Forelimb muscle (tissue), 1 donor: ENCODE results near the gene SEC14L3. TPM values are rescaled to one million over a fixed set of nuclear protein-coding genes. Genes with fewer than 3 reads are reported as not detected.
"Not testable (repeated sequence)": the region's sequence is repeated elsewhere in the genome, so short reads cannot be mapped to it uniquely, and the experiment has no call there.

Source experiments
- DNase-seq: peaks from one replicate; pipeline ENCODE4 v3.0.0-alpha.2; 2013; ENCODE audit warnings: low read depth
- polyA plus RNA-seq: library from polyadenylated mRNA; unstranded; fragments of 120-200 nt; gene quantifications from one replicate; pipeline ENCODE4 v1.2.1, GENCODE V29; 2013; ENCODE audit not compliant: insufficient read length

SEC14L3 gene
- polyA plus RNA-seq, 1 donor: 0.09 TPM

- no peak for DNase-seq
These were observed 14.3 kb upstream of the SEC14L3 start for GRCh38 chr22:30486118-30486517.

- DNase-seq: no peak
These were observed 13.7 kb upstream of the SEC14L3 start for GRCh38 chr22:30485362-30485988.

- DNase-seq: no peak
These were observed 11.4 kb upstream of the SEC14L3 start for GRCh38 chr22:30483169-30483568.

- DNase-seq: no peak
These were observed 9.9 kb upstream of the SEC14L3 start for GRCh38 chr22:30481711-30482110.

- no peak for DNase-seq
These were observed 8.2 kb upstream of the SEC14L3 start for GRCh38 chr22:30479981-30480380.

- DNase-seq: no peak
These were observed 3.0 kb upstream of the SEC14L3 start for GRCh38 chr22:30474683-30475424.

- DNase-seq: no peak
These were observed 2.3 kb upstream of the SEC14L3 start for GRCh38 chr22:30474121-30474520.

- DNase-seq: no peak
These were observed 1.3 kb upstream of the SEC14L3 start for GRCh38 chr22:30472994-30473720.

- DNase-seq: no peak
These were observed 1.2 kb downstream of the SEC14L3 start for GRCh38 chr22:30470655-30471054.

GRCh38 chr22:30469165-30469564, 2.7 kb downstream of the SEC14L3 start:
- DNase-seq: no peak

- DNase-seq: not testable (repeated sequence)
These were observed 11.3 kb downstream of the SEC14L3 start for GRCh38 chr22:30460555-30460954.

- no peak for DNase-seq
These were observed 11.7 kb downstream of the SEC14L3 start for GRCh38 chr22:30460147-30460546.

- no peak for DNase-seq
These were observed 12.4 kb downstream of the SEC14L3 start for GRCh38 chr22:30459181-30460052.

- DNase-seq: no peak
These were observed 13.8 kb downstream of the SEC14L3 start for GRCh38 chr22:30457981-30458380.

GRCh38 chr22:30455075-30455840, 16.6 kb downstream of the SEC14L3 start:
- no peak for DNase-seq

- DNase-seq: no peak
These were observed 17.9 kb downstream of the SEC14L3 start for GRCh38 chr22:30453731-30454510.

GRCh38 chr22:30452861-30453260, 19.0 kb downstream of the SEC14L3 start:
- no peak for DNase-seq

GRCh38 chr22:30451488-30451887, 20.3 kb downstream of the SEC14L3 start:
- not testable (repeated sequence) for DNase-seq

GRCh38 chr22:30447656-30448055, 24.2 kb downstream of the SEC14L3 start:
- no peak for DNase-seq
